Activated B cell treated with CpG ODN at 0.5 μM for 24 hours (primary cell): ENCODE results near the gene DNAH12. TPM values are rescaled to one million over a fixed set of nuclear protein-coding genes. Genes with fewer than 3 reads are reported as not detected.

Experiments
- ATAC-seq: fragments of 200-7000 bp; cut with Tn5 transposase; one replicate; pipeline ENCODE4 v1.10.0; 2021; ENCODE audit warnings: low read depth, mild to moderate bottlenecking, moderate library complexity
- CTCF ChIA-PET: fragments of 350-600 bp; sonication (Branson Sonifier 250); formaldehyde crosslinking; loops from one replicate; lab custom pipeline; 2021; ENCODE audit warnings: antibody characterized with exemption; lab: Charles Lee
- POLR2A ChIA-PET: fragments of 350-600 bp; sonication (Branson Sonifier 250); formaldehyde crosslinking; loops from one replicate; lab custom pipeline; 2021; ENCODE audit warnings: antibody characterized with exemption; lab: Charles Lee
- DNase-seq: peaks from one replicate; pipeline ENCODE4 v3.0.0; 2022
- H3K27ac Mint-ChIP-seq: one replicate; pipeline ENCODE4 v1.8.0; 2020; ENCODE audit warnings: mixed read lengths
- H3K27me3 Mint-ChIP-seq: one replicate; pipeline ENCODE4 v1.8.0; 2021; ENCODE audit warnings: mixed read lengths
- H3K36me3 Mint-ChIP-seq: one replicate; pipeline ENCODE4 v1.8.0; 2021; ENCODE audit warnings: low read depth, mixed read lengths
- H3K4me1 Mint-ChIP-seq: one replicate; pipeline ENCODE4 v1.8.0; 2021; ENCODE audit warnings: mixed read lengths
- H3K4me3 Mint-ChIP-seq: one replicate; pipeline ENCODE4 v1.8.0; 2020; ENCODE audit warnings: mild to moderate bottlenecking, mixed read lengths
- H3K9me3 Mint-ChIP-seq: one replicate; pipeline ENCODE4 v1.8.0; 2020; ENCODE audit warnings: mixed read lengths
- intact Hi-C: fragments of 100-400 bp; cut with micrococcal nuclease; formaldehyde crosslinking; loops from one replicate; pipeline ENCODE4 v1.15.1; 2024
- total RNA-seq: library from RNA; stranded (reverse); gene quantifications from 2 replicates; pipeline ENCODE4 v1.2.3, GENCODE V29; 2022
- TF ChIP-seq, protein P1 (sequence below): fragments of 200-600 bp; IDR thresholded peaks from one replicate; pipeline ENCODE4 v1.8.0; 2022; ENCODE audit warnings: antibody characterized with exemption, mild to moderate bottlenecking

Gene DNAH12
- total RNA-seq, 1 donor from 2014 or later: 0.22 TPM

DNA sequence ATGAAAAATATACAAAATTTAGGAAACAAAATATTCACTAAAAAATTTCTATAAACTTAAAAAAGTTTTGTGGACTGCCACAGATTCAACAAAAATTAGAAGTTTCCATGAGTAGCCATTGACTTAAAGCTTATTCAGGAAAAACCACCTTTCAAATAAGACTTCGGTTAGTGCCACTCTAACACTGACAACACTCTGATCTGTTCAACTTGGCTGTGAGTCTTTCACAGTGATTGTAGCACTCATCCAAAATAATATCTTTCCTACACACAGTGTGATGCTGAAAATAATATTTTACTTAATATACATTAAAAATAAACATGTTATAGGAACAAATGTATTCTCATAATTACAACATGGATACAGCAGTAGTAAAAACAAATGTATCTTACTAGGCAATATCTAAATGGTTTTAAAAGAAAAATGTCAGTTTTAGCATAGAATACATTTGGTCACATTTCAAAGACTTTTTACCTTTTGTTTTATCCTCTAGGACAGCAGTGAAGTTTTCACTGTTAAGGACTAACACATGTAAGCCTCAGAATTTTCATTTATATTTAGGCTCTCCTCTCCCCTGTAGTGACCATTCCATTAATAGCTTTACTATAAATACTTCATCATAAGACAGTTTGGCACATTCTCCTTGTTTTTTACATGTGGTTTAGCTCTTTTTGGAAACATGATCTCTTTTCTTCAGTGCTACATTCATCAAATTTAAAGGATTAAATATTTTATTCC is 251.8 kb downstream of the DNAH12 start, which contains the start of gene ASB14:
Gene ASB14 (minus strand): TSS at position 527 of the 738 bp plus-strand sequence. CDS start 652 bp downstream, outside the sequence.
- Mint-ChIP-seq H3K4me1 (no peaks in the 10 kb centered on the region), H3K9me3 (no peaks in the 10 kb centered on the region), H3K27ac (no peak within 1 kb of the TSS), H3K4me3 (no peak within 1 kb of the TSS), H3K27me3 (peaks cover 18% of the 10 kb centered on the region), H3K36me3 (no peaks in the 10 kb centered on the region)
- CTCF ChIA-PET: no interaction called here
- ATAC-seq (no peak), DNase-seq (no peak)
- TF ChIP-seq, protein P1, sequence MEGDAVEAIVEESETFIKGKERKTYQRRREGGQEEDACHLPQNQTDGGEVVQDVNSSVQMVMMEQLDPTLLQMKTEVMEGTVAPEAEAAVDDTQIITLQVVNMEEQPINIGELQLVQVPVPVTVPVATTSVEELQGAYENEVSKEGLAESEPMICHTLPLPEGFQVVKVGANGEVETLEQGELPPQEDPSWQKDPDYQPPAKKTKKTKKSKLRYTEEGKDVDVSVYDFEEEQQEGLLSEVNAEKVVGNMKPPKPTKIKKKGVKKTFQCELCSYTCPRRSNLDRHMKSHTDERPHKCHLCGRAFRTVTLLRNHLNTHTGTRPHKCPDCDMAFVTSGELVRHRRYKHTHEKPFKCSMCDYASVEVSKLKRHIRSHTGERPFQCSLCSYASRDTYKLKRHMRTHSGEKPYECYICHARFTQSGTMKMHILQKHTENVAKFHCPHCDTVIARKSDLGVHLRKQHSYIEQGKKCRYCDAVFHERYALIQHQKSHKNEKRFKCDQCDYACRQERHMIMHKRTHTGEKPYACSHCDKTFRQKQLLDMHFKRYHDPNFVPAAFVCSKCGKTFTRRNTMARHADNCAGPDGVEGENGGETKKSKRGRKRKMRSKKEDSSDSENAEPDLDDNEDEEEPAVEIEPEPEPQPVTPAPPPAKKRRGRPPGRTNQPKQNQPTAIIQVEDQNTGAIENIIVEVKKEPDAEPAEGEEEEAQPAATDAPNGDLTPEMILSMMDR: no peak
- POLR2A ChIA-PET: no interaction called here
- intact Hi-C loops: no loop called here

DNA sequence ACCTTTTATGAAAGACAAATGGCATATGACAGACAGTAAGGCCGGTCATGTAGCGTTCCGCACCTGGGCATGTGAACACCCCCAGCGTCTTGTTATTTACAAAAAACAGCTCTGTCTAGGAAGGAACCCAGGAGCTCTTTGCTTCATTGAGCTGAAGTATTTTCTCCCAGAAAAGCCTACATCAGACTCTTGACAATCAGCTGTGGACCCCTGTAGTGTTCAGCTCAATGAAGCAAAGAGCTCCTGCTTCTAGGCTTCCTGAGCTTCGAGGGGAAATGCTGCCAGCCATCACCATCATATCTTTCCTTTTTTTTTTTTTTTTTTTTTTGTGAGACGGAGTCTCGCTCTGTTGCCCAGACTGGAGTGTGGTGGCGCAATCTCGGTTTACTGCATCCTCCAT is 255.7 kb downstream of the DNAH12 start:
- TF ChIP-seq, protein P1: no peak
- no peaks in the 10 kb centered on the region for H3K4me1 Mint-ChIP-seq
- DNase-seq (no peak), ATAC-seq (no peak)
- ChIA-PET POLR2A (interaction anchor here (0.6 kb wide), 1 partner anchor 19 kb away, joined by 5 read pairs; no protein-coding TSS in a partner anchor), CTCF (no interaction called here)
- no peaks in the 10 kb centered on the region for H3K36me3 Mint-ChIP-seq
- no peaks in the 10 kb centered on the region for H3K9me3 Mint-ChIP-seq
- no peak overlapping the region for H3K4me3 Mint-ChIP-seq
- H3K27ac Mint-ChIP-seq: no peak overlapping the region
- intact Hi-C loops: no loop called here
- peaks cover 12% of the 10 kb centered on the region for H3K27me3 Mint-ChIP-seq

DNA sequence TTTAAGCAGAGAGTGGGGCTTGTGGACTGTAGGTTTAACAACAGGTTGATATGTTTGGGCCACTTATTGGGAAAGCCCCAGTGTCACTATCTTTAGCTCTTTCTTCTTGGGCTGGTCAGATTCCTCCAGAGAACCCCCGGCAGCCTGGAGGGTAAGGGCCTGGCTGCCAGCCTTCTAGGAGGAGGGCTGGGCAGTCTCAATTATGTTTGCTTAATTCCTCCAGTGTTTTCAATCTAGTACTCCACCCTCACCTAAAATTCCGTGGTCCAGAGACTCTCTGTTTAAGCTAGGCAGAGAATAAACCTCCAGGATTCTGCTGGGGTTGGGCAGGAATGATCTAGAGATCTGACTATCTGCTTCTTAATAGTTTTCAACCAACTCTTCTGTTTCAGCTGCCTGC is 256.9 kb downstream of the DNAH12 start:
- intact Hi-C loops: no loop called here
- POLR2A ChIA-PET: no interaction called here
- H3K27me3 Mint-ChIP-seq: peaks cover 12% of the 10 kb centered on the region
- TF ChIP-seq, protein P1: no peak
- H3K27ac Mint-ChIP-seq: no peak overlapping the region
- CTCF ChIA-PET: no interaction called here
- H3K4me3 Mint-ChIP-seq: no peak overlapping the region
- H3K4me1 Mint-ChIP-seq: no peaks in the 10 kb centered on the region
- ATAC-seq: no peak
- H3K36me3 Mint-ChIP-seq: no peaks in the 10 kb centered on the region
- DNase-seq: no peak
- H3K9me3 Mint-ChIP-seq: no peaks in the 10 kb centered on the region

DNA sequence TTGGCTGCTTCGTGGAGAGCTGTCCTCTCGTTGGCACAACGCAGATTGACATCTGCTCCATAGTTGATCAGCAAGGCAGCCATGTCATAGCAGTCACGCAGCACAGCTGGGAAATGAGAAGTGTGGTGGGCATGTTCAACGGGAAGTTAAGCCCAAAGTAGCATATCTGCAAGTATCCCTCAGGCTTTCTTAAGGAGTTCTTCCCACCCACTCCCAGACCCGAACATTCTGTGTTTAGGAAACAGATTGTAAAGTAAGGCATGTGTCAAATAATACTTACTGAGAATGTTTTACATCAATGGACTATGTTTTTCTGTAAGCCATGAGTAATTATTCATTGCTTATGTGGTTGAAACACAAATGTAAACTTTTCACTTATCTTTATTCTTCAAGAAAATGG is 260.8 kb downstream of the DNAH12 start:
- Mint-ChIP-seq H3K36me3 (peaks cover 2% of the 10 kb centered on the region), H3K4me3 (no peak overlapping the region), H3K27ac (no peak overlapping the region), H3K9me3 (peaks cover 4% of the 10 kb centered on the region), H3K27me3 (no peaks in the 10 kb centered on the region), H3K4me1 (no peaks in the 10 kb centered on the region)
- CTCF ChIA-PET: no interaction called here
- intact Hi-C loops: no loop called here
- TF ChIP-seq, protein P1: no peak
- DNase-seq (no peak), ATAC-seq (no peak)
- POLR2A ChIA-PET: no interaction called here

DNA sequence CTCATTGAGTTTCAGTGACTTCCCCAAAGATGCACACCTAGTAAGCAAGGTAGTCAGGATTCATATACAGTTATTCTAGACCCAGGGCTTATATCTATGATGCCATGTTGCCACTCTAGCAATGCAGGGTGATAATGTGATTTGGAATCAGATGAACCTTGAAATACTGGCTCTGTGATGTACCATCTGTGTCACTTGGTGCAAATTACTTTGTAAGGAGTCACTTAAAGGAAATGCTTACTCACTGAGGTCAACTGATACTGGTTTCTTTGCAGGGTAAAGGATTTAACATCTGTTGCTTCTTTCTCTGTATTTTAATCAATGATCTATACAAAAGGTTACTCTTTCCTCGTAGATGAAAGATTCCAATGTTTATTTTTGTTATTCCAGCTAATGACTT is 262.4 kb downstream of the DNAH12 start:
- Mint-ChIP-seq H3K9me3 (peaks cover 4% of the 10 kb centered on the region), H3K27ac (no peak overlapping the region), H3K4me3 (no peak overlapping the region), H3K27me3 (no peaks in the 10 kb centered on the region), H3K4me1 (no peaks in the 10 kb centered on the region), H3K36me3 (peaks cover 2% of the 10 kb centered on the region)
- no peak for DNase-seq
- intact Hi-C loops: no loop called here
- POLR2A ChIA-PET: no interaction called here
- TF ChIP-seq, protein P1: no peak
- no peak for ATAC-seq
- CTCF ChIA-PET: no interaction called here
